Activated CD4-positive, alpha-beta T cell treated with anti-CD3 and anti-CD28 coated beads for 1 hour (primary cell): ENCODE results near the gene ALDH3A1.

Experiments used
- DNase-seq: peaks from one replicate; pipeline ENCODE4 v3.0.0-alpha.2; 2020

ALDH3A1 gene

DNA sequence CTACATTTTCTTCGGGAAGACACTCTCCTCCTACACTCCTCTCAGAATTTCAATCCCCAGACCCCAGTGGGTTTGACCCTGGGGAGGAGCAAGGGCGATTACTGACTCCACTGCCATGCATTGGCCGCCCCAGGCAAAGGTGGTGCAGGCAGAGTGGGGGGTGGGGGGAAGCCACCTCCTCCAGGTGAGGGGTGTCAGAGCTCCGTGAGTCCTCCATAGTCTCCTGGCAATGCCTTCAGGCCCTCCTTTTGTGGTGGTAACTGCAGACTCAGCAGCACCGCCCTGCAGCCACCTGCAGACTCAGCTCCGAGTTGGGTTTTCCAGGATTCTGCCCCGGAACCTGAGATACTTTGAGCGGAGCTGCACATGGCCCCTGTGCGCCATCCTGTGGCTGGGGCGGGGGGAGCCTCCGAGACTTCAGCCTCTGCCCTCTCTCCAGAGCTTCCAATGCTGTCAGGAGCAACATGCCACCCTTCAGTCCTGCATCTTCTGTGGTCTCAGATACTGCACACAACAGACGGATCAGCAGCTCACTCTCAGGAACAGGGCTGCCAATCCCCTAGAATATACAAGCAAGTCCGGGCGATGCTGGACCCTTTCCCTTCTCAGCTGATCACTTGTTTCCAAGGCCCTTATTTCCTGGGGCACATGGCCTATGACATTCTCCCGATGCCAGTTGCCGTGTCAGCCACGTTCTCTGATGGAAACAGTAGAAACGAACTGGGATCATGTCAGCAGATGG is 29.3 kb downstream of the ALDH3A1 start:
- DNase-seq = no peak

GRCh38 chr17:19718041-19718612 is 30.0 kb downstream of the ALDH3A1 start:
- DNase-seq = no peak

- DNase-seq = no peak
These were observed 30.6 kb downstream of the ALDH3A1 start for GRCh38 chr17:19717411-19717908.

- no peak for DNase-seq
These were observed 31.1 kb downstream of the ALDH3A1 start for GRCh38 chr17:19717031-19717360.

GRCh38 chr17:19716108-19717030 is 31.7 kb downstream of the ALDH3A1 start, which contains the start of gene SLC47A2:
Gene SLC47A2, minus strand, starts transcription at chr17:19716584. Its CDS starts 29 bp downstream, at chr17:19716555.
- DNase-seq = no peak

GRCh38 chr17:19714542-19715411 is 33.3 kb downstream of the ALDH3A1 start:
- DNase-seq = no peak

DNA sequence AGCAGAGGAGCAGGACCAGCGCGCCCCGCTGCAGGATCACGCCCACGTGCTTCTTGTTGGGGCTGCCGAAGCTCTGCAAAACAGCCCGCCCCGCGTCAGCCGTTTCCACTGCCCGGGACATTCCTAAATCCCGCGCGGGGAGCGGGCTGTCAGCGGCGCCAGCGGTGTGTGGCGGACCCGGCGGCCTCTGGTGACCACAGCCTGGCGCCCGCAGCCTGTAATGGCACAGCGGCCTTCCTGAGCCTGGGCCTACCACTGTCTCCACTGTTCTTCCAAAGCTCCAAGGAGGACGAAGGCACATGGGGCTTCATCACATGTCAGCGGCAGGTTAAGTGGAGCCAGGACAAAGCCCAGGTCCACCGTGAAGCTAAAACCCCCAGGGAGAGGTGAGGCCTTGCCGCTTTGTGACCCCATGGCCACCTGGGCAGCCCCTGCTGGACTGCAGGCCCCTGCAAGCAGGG is 34.2 kb downstream of the ALDH3A1 start:
- DNase-seq = no peak

DNA sequence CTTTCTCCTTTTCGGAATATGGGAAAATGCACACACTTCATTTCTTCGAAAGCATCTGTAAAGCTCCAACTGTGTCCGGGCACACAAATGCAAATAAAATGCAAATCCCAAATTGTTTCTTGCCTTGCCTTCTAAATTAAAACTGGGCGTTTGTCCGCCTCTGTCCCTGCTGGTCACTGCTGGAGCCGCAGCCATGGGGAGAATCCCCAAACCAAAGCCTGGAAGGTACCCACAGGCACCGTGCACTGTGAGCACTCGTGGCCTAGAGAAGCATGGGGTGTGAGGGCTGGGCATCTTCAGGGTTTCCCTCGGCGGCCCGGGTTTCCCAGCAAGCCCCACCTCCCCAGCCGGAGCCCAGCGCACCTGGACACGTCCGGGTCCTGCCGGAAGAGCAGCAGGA is 34.6 kb downstream of the ALDH3A1 start:
- no peak for DNase-seq

DNA sequence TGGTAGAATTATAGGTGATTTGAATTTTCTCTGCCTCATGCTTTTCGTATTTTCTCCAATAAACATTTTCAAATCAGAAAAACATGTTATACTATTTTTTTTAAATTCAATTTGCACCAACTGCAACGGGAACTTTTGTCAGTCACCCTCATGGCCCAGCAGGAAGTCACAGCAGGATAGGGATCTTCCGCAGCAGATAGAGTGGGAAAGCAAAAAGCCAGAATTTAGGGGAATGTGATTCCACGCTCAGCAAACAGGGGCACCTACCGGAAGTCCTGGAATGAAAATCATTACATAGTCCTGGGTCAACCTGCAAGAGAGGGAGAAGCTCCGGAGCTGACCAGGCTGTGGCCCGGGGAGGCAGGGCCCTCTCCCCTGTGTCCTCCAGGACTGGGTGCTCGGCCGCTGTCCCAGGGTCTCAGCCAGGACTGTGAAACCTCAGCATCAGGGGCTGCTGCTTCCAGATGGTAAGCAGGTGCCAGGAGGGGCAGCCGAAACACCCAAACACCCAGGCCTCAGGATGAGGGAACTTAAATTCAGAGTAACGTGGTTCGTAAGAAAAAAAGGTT is 35.6 kb downstream of the ALDH3A1 start:
- no peak for DNase-seq

DNA sequence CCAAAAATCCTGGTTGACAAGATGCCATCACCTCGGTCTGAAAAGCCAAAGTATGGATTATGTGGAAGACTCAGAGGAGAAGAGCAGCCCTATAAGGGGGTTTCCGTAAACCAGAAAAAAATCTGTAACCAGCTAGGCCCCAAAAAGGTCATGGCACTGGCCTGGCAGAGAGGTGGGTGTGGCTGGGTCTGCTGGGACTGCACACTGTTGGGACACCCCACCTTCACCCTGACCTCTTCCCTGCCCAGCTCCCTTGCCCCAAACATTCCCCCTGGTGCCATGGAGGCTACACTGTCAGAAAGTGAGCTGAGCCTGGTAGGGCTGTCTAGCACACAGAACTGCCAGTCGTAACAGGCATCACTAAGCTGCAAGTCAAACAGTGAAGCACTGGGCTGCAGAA is 38.3 kb downstream of the ALDH3A1 start:
- DNase-seq = no peak

GRCh38 chr17:19708431-19709175 is 39.5 kb downstream of the ALDH3A1 start:
- no peak for DNase-seq

DNA sequence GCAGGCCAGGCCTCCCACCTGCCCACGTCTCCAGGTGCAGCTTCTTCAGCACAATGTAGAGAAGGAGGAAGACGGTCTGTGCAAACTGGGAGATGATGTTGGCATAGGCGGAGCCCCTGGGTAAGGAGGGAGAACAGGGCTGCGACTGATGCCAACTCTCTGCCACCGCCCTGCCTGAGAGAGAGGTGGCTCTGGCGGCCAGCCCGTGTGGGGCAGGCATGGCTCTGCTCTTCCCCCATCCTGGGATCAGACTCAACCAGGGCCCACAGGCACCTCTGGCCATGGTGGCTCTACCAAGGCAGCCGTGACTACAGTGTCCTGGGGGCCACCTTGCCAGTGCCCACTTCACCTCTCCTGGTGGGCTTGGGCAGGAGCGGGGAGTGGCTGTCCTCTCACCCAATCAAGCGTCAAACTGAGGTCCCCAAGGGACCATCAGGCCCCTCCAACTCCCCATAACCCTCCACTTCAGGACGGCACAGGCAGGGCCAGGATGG is 40.3 kb downstream of the ALDH3A1 start:
- DNase-seq = no peak

DNA sequence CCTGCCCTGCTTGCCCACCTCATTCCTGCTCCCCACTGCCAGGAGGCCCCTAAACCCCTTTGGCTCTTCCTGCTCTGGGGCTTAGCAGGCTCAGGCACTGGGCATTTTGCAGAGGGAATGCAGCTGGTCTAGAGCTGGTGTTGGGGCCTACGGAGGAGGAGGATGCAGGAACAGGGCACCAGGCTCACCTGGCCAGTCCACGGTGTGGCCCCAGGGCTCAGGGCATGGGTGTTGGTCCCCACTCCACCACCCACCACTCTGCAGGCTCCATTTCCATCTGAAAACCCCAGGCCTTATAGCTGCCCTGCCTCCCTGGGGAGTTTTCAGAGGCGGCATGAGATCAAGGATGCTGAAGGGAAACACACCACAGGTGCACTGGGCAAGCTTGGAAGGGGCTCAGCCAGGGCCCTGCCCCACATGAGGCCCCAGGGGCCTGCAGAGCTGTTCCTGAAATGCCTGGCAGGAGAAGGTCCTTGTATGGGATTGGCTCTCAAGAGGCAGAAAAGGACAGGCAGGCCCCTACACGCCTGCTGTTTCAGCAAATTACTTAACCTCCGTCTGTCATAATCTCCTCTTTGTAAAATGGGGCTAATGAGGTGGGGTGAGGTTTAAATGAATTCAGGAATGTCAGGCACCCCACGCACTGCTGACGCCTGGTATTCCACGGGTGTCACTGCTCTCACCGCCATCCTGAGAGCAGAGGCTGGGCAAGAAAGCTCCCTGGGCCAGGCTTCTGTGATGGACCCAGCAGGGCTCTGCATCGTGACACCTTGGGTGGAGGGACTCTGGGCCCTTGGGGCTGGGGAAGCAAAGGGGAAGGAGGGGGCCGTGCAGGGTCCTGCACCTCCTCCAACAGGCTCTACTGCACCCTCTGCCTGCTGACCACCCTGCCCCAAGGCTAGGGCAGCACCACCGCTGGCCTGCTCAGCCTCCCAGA is 41.0 kb downstream of the ALDH3A1 start:
- DNase-seq = no peak

- no peak for DNase-seq
These were observed 42.0 kb downstream of the ALDH3A1 start for GRCh38 chr17:19705771-19706770.

GRCh38 chr17:19705201-19705600 is 42.9 kb downstream of the ALDH3A1 start:
- no peak for DNase-seq

DNA sequence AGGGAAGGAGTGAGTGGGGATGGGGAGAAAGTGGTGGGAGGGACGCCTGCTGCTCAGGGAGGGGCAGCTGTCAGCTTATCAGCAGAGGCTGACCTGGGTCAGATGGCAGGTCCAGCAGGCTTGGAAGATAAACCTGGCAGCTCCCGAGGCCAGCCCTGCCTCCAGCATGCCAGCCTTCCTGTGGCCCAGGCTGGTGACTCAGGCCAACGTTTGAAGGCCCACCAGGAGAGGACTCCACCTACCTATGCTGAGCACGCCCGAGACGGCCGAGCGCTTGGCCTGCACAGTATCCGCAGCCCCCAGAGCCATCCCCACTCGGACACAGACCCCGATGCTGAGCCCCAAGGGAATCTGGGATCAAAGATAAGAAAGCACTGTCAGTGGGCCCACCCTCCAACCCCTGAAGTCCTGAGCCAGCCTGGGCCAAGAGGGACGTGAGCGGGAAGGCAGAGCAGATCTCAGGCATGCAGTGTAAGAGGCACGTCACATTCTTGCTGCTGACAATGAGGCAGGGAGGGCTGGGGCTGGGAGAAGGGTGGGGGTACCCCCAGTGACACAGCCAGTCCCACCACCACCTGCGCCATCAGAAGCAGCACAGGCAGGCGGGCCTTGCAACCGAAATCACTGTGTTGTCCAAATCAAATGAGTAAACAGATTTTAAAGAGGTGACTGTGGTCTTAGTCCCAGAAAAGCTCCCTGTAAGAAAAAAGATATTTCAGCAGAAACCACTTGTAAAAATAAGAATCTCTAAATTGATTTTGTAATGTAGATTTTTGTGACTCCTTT is 44.1 kb downstream of the ALDH3A1 start:
- no peak for DNase-seq

DNA sequence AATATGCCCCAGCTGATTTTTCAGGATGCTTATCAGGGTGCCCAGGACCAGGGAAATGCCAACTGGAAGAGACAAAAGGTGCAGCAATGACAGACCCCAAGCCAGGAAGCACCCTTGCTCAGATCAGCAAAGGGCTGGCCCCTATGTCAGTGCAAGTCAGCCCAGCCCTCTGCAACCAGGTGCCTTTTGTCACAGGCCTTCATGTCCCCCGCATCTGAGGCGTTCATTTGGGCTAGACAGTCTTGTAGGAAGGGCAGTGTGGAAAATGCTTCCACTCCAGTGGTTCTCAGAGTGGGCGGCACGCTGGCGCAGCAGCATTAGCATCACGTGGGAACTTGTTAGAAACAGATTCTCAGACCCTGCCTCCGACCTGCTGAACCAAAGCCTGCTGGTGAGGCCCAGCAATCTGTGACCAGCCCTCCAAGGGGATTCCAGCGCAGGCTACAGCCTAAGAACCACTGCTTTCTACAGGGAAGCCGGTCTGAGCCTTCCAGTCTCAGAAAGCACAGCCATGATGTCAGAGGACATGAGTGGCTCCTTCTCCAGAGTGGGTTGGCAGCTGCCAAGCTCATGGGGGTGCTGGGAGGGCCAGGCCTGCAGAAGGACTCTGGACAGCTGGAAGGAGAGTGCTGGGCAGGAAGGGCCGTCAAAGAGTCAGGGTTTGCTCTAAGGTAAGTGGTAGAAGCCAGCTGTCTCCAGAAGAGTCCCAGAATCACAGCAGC is 44.8 kb downstream of the ALDH3A1 start:
- DNase-seq = no peak
